NK-92 (cell line): ENCODE results near the gene LCMT2.

Experiments
- DNase-seq: peaks from one replicate; lab custom pipeline; 2025; ENCODE audit not compliant: unreplicated experiment; lab: John Stamatoyannopoulos, UW

LCMT2 gene

DNA sequence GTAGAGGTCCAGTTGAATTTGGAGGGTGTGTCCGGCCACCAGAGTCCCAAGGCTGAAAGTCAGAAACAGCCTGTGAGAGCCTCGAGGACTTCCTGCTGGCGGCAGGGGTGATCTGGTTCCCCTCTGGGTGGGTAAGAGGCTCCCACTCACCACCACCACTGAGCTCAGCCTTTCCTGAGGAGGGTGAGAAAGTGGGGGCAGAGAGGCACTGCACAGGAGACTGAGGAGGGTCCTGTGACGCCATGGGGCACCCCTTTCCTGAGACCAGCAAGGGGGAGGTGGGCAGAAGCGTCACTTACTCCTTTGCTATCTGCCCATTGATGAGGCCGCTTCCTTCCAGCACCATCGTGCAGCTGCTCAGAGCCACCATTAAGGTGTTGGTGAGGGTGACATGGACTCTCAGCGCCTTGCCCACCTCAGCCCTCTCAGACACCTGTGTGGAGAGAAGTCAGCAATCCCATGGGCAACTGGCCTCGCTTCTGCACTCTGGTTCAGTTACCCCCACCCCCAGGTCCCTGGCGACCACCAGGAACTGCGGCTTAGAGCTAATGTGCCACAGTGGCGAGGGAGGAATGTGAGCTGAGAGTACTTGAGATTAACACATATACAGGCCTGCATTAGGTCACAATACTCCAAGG, 53.7 kb downstream of the LCMT2 start:
- DNase-seq = no peak

DNA sequence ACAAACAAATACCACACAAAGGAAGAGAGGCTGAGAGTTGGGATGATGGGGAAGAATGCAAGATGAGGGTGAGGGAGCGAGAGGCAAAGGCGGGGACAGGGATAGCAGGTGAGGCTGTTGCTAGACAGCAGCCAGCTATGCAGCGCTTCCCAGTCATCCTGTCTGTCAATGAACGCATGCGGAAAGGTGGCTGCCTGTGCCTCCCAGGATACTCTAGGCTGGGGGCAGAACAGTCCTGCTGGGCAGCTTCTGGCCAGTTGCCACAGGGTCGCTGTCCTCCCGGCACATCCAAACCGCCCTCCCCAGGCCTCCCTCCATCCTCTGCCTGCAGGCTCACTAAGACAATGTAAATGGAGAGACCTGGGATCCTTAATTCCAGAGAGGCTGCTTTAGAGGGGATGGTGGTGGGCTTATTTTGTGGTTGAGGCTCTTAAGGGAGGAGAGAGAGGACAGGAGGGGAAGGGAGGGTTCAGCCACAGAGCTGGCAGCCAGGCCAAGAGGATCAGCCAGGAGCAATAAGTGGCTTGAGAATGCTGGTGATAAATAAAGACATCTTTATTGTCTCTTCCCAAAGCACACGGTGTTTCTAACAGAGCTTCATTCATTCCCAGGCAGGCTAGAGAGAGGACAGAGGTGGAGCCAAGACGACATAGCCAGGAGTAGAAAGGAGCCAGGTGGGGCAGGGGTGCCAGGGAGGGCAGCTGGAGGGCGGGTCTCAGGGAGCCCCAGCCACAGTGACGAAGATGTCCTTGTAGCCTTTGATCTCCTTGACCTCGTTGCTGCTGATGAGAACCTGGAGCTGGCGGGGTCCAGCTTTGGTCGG, 54.4 kb downstream of the LCMT2 start:
- DNase-seq = no peak

DNA sequence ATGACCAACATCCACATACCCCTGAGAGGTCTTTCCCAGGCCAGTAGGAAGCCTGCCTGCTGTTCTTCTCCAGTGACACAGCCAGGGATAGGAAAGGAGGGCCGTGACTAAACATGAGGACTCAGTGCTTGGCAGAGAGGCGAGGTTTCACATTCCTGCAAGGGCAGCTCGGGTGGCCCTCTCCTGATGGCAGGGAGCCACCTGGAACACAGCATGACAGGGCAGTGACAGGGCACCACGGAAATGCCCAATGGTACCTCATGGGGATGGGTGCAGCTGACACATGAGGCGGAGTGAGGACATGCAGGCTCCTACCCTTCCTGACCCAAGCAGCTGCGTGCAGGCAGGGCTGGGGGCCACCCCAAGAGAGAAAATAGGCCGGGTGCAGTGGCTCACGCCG, 56.2 kb downstream of the LCMT2 start:
- no peak for DNase-seq
